ENCODE data around the gene ATP2A2. TPM values are rescaled to one million over a fixed set of nuclear protein-coding genes. Genes with fewer than 3 reads are reported as not detected.

Gene ATP2A2
- total and polyA plus RNA-seq, 4 donors: 20.9 to 198 (median 67.6) TPM

DNA sequence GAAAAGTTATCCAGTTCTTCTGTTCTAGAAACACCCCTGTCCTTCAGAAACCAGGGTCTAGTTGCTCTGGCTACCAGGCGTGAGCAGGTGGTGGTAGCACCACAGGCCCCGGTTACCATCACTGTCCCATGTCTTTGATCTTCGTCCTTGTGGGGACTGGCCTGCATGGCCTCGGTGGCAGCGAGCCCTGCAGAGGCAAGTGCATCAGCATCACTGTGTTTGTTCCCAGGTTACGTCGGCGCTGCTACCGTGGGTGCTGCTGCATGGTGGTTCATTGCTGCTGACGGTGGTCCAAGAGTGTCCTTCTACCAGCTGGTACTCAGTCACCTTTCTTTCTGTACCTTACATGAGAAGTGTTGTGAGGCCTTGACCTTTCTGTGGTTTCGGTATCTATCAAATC is 63.6 kb downstream of the ATP2A2 start:
- Histone ChIP-seq H3K4me3 (ENCODE audit: low read depth in 1 of 3, low read length in 3 of 3) (no peak overlapping the region), H3K27ac (ENCODE audit: low read depth in 1 of 2, low read length in 2 of 2) (no peak overlapping the region), H3K9me3 (ENCODE audit: control insufficient read depth in 4 of 4, low read length in 3 of 4) (no peaks in the 10 kb centered on the region), H3K4me1 (ENCODE audit: control insufficient read depth in 4 of 4, insufficient read depth in 4 of 4, low read length in 3 of 4) (no peaks in the 10 kb centered on the region), H3K27me3 (ENCODE audit: control insufficient read depth in 4 of 4, insufficient read depth in 4 of 4, low read length in 3 of 4) (no peaks in the 10 kb centered on the region), H3K9ac (ENCODE audit: low read depth in 1 of 2, low read length in 2 of 2) (no peak overlapping the region), H3K36me3 (ENCODE audit: control insufficient read depth in 4 of 4, insufficient read depth in 3 of 4, low read depth in 1 of 4, low read length in 3 of 4) (peaks cover 35 to 98% (median 90%) of the 10 kb centered on the region in 4 donors)
- 97% methylated on average over 11 of the region's 11 CpGs for WGBS
- no peak for DNase-seq (ENCODE audit: low spot score)
- TF ChIP-seq EGR1 (IDR thresholded peaks at IDR 0.05; ENCODE audit: low read depth in 2 of 2) (no peak), RXRA (IDR thresholded peaks at IDR 0.05) (no peak), SP1 (IDR thresholded peaks at IDR 0.05) (no peak), HNF4G (IDR thresholded peaks at IDR 0.05) (no peak)

DNA sequence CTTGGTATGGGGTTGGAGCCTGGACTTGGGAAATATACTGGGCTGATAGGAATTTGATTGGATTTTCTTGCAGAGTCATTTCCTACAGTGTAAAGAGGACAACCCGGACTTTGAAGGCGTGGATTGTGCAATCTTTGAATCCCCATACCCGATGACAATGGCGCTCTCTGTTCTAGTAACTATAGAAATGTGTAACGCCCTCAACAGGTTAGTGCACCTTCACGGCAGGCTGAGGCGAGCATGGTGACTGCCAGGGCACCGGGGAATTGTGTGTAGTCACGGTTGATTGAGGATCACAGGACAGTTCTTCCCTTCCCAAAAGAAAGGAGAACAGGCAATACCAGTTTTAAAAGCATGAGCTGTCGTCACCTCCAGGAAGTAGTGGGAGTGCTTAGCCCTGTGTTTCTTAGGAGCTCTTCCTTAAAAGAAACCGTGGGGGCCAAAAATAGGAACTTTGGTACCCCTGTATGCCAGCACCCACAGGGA is 64.2 kb downstream of the ATP2A2 start:
- no peak overlapping the region for H3K4me3 ChIP-seq (ENCODE audit: low read depth in 1 of 3, low read length in 3 of 3)
- H3K4me1 ChIP-seq (ENCODE audit: control insufficient read depth in 4 of 4, insufficient read depth in 4 of 4, low read length in 3 of 4): no peaks in the 10 kb centered on the region
- no peak overlapping the region for H3K9ac ChIP-seq (ENCODE audit: low read depth in 1 of 2, low read length in 2 of 2)
- no peaks in the 10 kb centered on the region for H3K9me3 ChIP-seq (ENCODE audit: control insufficient read depth in 4 of 4, low read length in 3 of 4)
- WGBS: 72% methylated on average over 11 of the region's 11 CpGs
- H3K36me3 ChIP-seq (ENCODE audit: control insufficient read depth in 4 of 4, insufficient read depth in 3 of 4, low read depth in 1 of 4, low read length in 3 of 4): peaks cover 35 to 98% (median 89%) of the 10 kb centered on the region in 4 donors
- no peak for DNase-seq (ENCODE audit: low spot score)
- no peak for TF ChIP-seq RXRA (IDR thresholded peaks at IDR 0.05)
- no peak for TF ChIP-seq SP1 (IDR thresholded peaks at IDR 0.05)
- no peak for TF ChIP-seq NR2F2 (IDR thresholded peaks at IDR 0.05)
- TF ChIP-seq HNF4G (IDR thresholded peaks at IDR 0.05): no peak
- TF ChIP-seq CTCF (IDR thresholded peaks at IDR 0.05; ENCODE audit: low read depth, low read length, missing input control): no peak
- TF ChIP-seq ATF3 (IDR thresholded peaks at IDR 0.05): no peak
- TF ChIP-seq REST (IDR thresholded peaks at IDR 0.05): no peak
- TF ChIP-seq MAX (IDR thresholded peaks at IDR 0.05): no peak
- TF ChIP-seq FOXA1 (IDR thresholded peaks at IDR 0.05): no peak
- no peak for TF ChIP-seq EGR1 (IDR thresholded peaks at IDR 0.05; ENCODE audit: low read depth in 2 of 2)
- TF ChIP-seq TAF1 (conservative IDR thresholded peaks at IDR 0.05): no peak
- TF ChIP-seq, protein P1, sequence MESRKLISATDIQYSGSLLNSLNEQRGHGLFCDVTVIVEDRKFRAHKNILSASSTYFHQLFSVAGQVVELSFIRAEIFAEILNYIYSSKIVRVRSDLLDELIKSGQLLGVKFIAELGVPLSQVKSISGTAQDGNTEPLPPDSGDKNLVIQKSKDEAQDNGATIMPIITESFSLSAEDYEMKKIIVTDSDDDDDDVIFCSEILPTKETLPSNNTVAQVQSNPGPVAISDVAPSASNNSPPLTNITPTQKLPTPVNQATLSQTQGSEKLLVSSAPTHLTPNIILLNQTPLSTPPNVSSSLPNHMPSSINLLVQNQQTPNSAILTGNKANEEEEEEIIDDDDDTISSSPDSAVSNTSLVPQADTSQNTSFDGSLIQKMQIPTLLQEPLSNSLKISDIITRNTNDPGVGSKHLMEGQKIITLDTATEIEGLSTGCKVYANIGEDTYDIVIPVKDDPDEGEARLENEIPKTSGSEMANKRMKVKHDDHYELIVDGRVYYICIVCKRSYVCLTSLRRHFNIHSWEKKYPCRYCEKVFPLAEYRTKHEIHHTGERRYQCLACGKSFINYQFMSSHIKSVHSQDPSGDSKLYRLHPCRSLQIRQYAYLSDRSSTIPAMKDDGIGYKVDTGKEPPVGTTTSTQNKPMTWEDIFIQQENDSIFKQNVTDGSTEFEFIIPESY (IDR thresholded peaks at IDR 0.05): no peak
- H3K27me3 ChIP-seq (ENCODE audit: control insufficient read depth in 4 of 4, insufficient read depth in 4 of 4, low read length in 3 of 4): no peaks in the 10 kb centered on the region
- no peak overlapping the region for H3K27ac ChIP-seq (ENCODE audit: low read depth in 1 of 2, low read length in 2 of 2)

Measured in liver (tissue), 9 donors.